EL (cell line): ENCODE results near the gene RNF14.

ENCODE experiments used
- DNase-seq: peaks from one replicate; pipeline ENCODE4 v3.0.0-alpha.2; 2016

Gene RNF14

GRCh38 chr5:141982626-141983025 lies 13.7 kb downstream of the RNF14 start:
- no peak for DNase-seq

- no peak for DNase-seq
Measured at GRCh38 chr5:141986072-141986471, 17.2 kb downstream of the RNF14 start.

GRCh38 chr5:141989720-141990119 lies 20.8 kb downstream of the RNF14 start:
- DNase-seq, result no peak

GRCh38 chr5:141992349-141992963 lies 23.6 kb downstream of the RNF14 start:
- DNase-seq, result peak; percentile 64

GRCh38 chr5:141994511-141995136 lies 25.7 kb downstream of the RNF14 start:
- no peak for DNase-seq

GRCh38 chr5:141995656-141996055 lies 26.8 kb downstream of the RNF14 start:
- DNase-seq, result no peak

- no peak for DNase-seq
Measured at GRCh38 chr5:141997358-141997960, 28.6 kb downstream of the RNF14 start.

- no peak for DNase-seq
Measured at GRCh38 chr5:142000173-142000572, 31.3 kb downstream of the RNF14 start.

- peak; percentile 10 for DNase-seq
Measured at GRCh38 chr5:142000704-142001484, 32.0 kb downstream of the RNF14 start.

- DNase-seq, result no peak
Measured at GRCh38 chr5:142003266-142003800, 34.4 kb downstream of the RNF14 start.

GRCh38 chr5:142006363-142007236 lies 37.7 kb downstream of the RNF14 start:
- DNase-seq, result peak; percentile 10

GRCh38 chr5:142007237-142007544 lies 38.3 kb downstream of the RNF14 start:
- DNase-seq, result no peak

- DNase-seq, result no peak
Measured at GRCh38 chr5:142008813-142009212, 39.9 kb downstream of the RNF14 start.

GRCh38 chr5:142009886-142010285 lies 41.0 kb downstream of the RNF14 start:
- DNase-seq, result no peak

- DNase-seq, result peak; percentile 7
Measured at GRCh38 chr5:142011572-142012185, 42.8 kb downstream of the RNF14 start.

- peak; percentile 46 for DNase-seq
Measured at GRCh38 chr5:142012186-142012785, 43.4 kb downstream of the RNF14 start.

- peak; percentile 82 for DNase-seq
Measured at GRCh38 chr5:142012792-142013388, 44.0 kb downstream of the RNF14 start, which contains the start of gene GNPDA1. Gene GNPDA1, minus strand, starts transcription at chr5:142013027. Its CDS starts 992 bp downstream, at chr5:142012035.

- DNase-seq, result peak; percentile 89
Measured at GRCh38 chr5:142013734-142014521, 45.0 kb downstream of the RNF14 start.

GRCh38 chr5:142014911-142015584 lies 46.1 kb downstream of the RNF14 start:
- peak; percentile 57 for DNase-seq
